H1 (cell line): ENCODE data around the gene BTBD16. TPM values are rescaled to one million over a fixed set of nuclear protein-coding genes. Genes with fewer than 3 reads are reported as not detected.

Experiments
- CTCF ChIA-PET: fragments of 300-600 bp; sonication (Branson Sonifier 250); formaldehyde crosslinking; loops from one replicate; lab custom pipeline; 2021; ENCODE audit not compliant: partially characterized antibody; lab: Charles Lee
- POLR2A ChIA-PET: fragments of 300-600 bp; sonication (Branson Sonifier 250); formaldehyde crosslinking; loops from one replicate; lab custom pipeline; 2021; ENCODE audit warnings: inconsistent platforms; ENCODE audit not compliant: partially characterized antibody; lab: Charles Lee
- DNase-seq, 2 experiments: peaks; one replicate each; pipeline versions ENCODE4 v3.0.0 to v3.0.0-alpha.2; 2010 to 2022; ENCODE audit warnings: low spot score in 2 of 2, low read depth in 1 of 2, mixed read lengths in 1 of 2
- FAIRE-seq: peaks from 2 replicates; lab custom pipeline; 2011; peaks lifted over from hg19 to GRCh38; lab: Jason Lieb, UNC
- H2AFZ ChIP-seq: 2 replicates; pipeline ENCODE4 v1.8.1; 2012; ENCODE audit warnings: low read length, inconsistent platforms
- H2AK5ac ChIP-seq: 2 replicates; pipeline ENCODE4 v1.6.1; 2013; ENCODE audit warnings: low read depth, low read length
- H2BK120ac ChIP-seq: replicated peaks from 2 replicates; pipeline ENCODE3; 2013; ENCODE audit warnings: low read depth, low read length, inconsistent platforms
- H2BK12ac ChIP-seq: 2 replicates; pipeline ENCODE4 v1.6.1; 2013; ENCODE audit warnings: low read depth, low read length
- H2BK15ac ChIP-seq: 2 replicates; pipeline ENCODE4 v1.6.1; 2013; ENCODE audit warnings: low read length
- H2BK20ac ChIP-seq: 2 replicates; pipeline ENCODE4 v1.6.1; 2013; ENCODE audit warnings: low read length
- H2BK5ac ChIP-seq: 2 replicates; pipeline ENCODE4 v1.6.1; 2013; ENCODE audit warnings: low read depth, low read length
- H3K14ac ChIP-seq: 2 replicates; pipeline ENCODE4 v1.6.1; 2013; ENCODE audit warnings: inconsistent platforms; ENCODE audit not compliant: insufficient read length
- H3K18ac ChIP-seq: 2 replicates; pipeline ENCODE4 v1.6.1; 2013; ENCODE audit warnings: low read length; ENCODE audit errors: extremely low read depth
- H3K23ac ChIP-seq: 2 replicates; pipeline ENCODE4 v1.6.1; 2013; ENCODE audit warnings: inconsistent platforms; ENCODE audit not compliant: insufficient read length
- H3K23me2 ChIP-seq: 2 replicates; pipeline ENCODE4 v1.6.1; 2013; ENCODE audit warnings: low read depth, low read length
- H3K27ac ChIP-seq: 2 replicates; pipeline ENCODE4 v1.6.1; 2011; ENCODE audit warnings: low read depth, low read length, inconsistent platforms
- H3K27me3 ChIP-seq, 4 experiments: replicated peaks in 1 of 4; 1 replicate in 1 of 4; 2 replicates in 3 of 4; pipeline versions ENCODE4 v1.6.1 to v1.8.1; 2011 to 2013; ENCODE audit warnings: low read length in 3 of 4, mild to moderate bottlenecking in 3 of 4, inconsistent platforms in 2 of 4, mixed read lengths in 2 of 4, moderate library complexity in 1 of 4; ENCODE audit not compliant: control insufficient read depth in 3 of 4, insufficient read depth in 3 of 4; ENCODE audit errors: extremely low read depth in 1 of 4
- H3K36me3 ChIP-seq, 4 experiments: 2 replicates each; pipeline versions ENCODE4 v1.6.1 to v1.8.1; 2011 to 2013; ENCODE audit warnings: mild to moderate bottlenecking in 4 of 4, low read length in 3 of 4, moderate library complexity in 2 of 4, control low read depth in 1 of 4, inconsistent platforms in 1 of 4; ENCODE audit not compliant: insufficient read depth in 4 of 4, control insufficient read depth in 2 of 4
- H3K4ac ChIP-seq: replicated peaks from 2 replicates; pipeline ENCODE3; 2013; ENCODE audit warnings: low read length, low read depth, mixed read lengths, inconsistent platforms; ENCODE audit not compliant: insufficient read length
- H3K4me1 ChIP-seq, 4 experiments: replicated peaks in 1 of 4; 1 replicate in 1 of 4; 2 replicates in 3 of 4; pipeline versions ENCODE4 v1.6.1 to v1.8.1; 2011 to 2013; ENCODE audit warnings: low read length in 3 of 4, inconsistent platforms in 2 of 4, mixed read lengths in 1 of 4; ENCODE audit not compliant: insufficient read depth in 4 of 4, control insufficient read depth in 3 of 4
- H3K4me2 ChIP-seq, 2 experiments: 2 replicates each; pipeline versions ENCODE4 v1.6.1 to v1.8.1; 2011 to 2013; ENCODE audit warnings: low read depth in 2 of 2, low read length in 2 of 2, control low read depth in 1 of 2, inconsistent platforms in 1 of 2, mild to moderate bottlenecking in 1 of 2; ENCODE audit not compliant: insufficient read depth in 1 of 2
- H3K4me3 ChIP-seq, 4 experiments: fragments of 200-600, 300-600 bp in 1 of 4; sonication (generic), shearing (Covaris generic), sonication (Bioruptor Twin) in 1 of 4; 2 replicates each; pipeline versions ENCODE4 v1.5.1 to v1.8.1; 2011 to 2016; ENCODE audit warnings: low read length in 4 of 4, low read depth in 3 of 4, control low read depth in 2 of 4, inconsistent platforms in 2 of 4, mild to moderate bottlenecking in 2 of 4, mixed read lengths in 1 of 4, moderate library complexity in 1 of 4; ENCODE audit not compliant: insufficient read depth in 2 of 4; ENCODE audit errors: extremely low read depth in 1 of 4
- H3K56ac ChIP-seq: replicated peaks from 2 replicates; pipeline ENCODE3; 2013; ENCODE audit warnings: low read depth, mild to moderate bottlenecking, mixed read lengths, low read length, inconsistent platforms; ENCODE audit not compliant: insufficient read length
- H3K79me1 ChIP-seq: 2 replicates; pipeline ENCODE4 v1.6.1; 2013; ENCODE audit warnings: low read depth, low read length, control low read depth
- H3K79me2 ChIP-seq, 2 experiments: 2 replicates each; pipeline versions ENCODE4 v1.6.1 to v1.8.1; 2012 to 2013; ENCODE audit warnings: low read length in 2 of 2, mild to moderate bottlenecking in 2 of 2, inconsistent platforms in 1 of 2; ENCODE audit not compliant: insufficient read depth in 2 of 2, control insufficient read depth in 1 of 2
- H3K9ac ChIP-seq, 4 experiments: replicated peaks in 1 of 4; 1 replicate in 1 of 4; 2 replicates in 3 of 4; pipeline versions ENCODE4 v1.6.1 to v1.8.1; 2011 to 2013; ENCODE audit warnings: low read depth in 3 of 4, low read length in 3 of 4, control low read depth in 2 of 4, mild to moderate bottlenecking in 2 of 4, moderate library complexity in 2 of 4, inconsistent platforms in 1 of 4; ENCODE audit errors: extremely low read depth in 1 of 4
- H3K9me3 ChIP-seq, 2 experiments: 2 replicates each; pipeline versions ENCODE4 v1.6.1 to v1.8.1; 2012 to 2013; ENCODE audit warnings: mild to moderate bottlenecking in 2 of 2, moderate library complexity in 2 of 2, control low read depth in 1 of 2, inconsistent platforms in 1 of 2, low read depth in 1 of 2, low read length in 1 of 2, mixed read lengths in 1 of 2; ENCODE audit not compliant: insufficient read depth in 2 of 2
- H4K20me1 ChIP-seq, 2 experiments: replicated peaks in 1 of 2; 2 replicates each; pipeline versions ENCODE3 to v1.8.1; 2011 to 2013; ENCODE audit warnings: inconsistent platforms in 2 of 2, low read length in 2 of 2, mild to moderate bottlenecking in 1 of 2; ENCODE audit not compliant: insufficient read depth in 2 of 2, control insufficient read depth in 1 of 2
- H4K5ac ChIP-seq: 2 replicates; pipeline ENCODE4 v1.6.1; 2013; ENCODE audit warnings: low read length, low read depth, mixed read lengths, inconsistent platforms; ENCODE audit not compliant: insufficient read length
- H4K8ac ChIP-seq: 2 replicates; pipeline ENCODE4 v1.8.0; 2013; ENCODE audit warnings: mild to moderate bottlenecking, moderate library complexity, low read length, inconsistent platforms; ENCODE audit not compliant: insufficient read depth; ENCODE audit errors: extremely low read depth
- H4K91ac ChIP-seq: replicated peaks from 2 replicates; pipeline ENCODE3; 2013; ENCODE audit warnings: low read length, mixed read lengths, inconsistent platforms; ENCODE audit not compliant: insufficient read length
- ATF3 ChIP-seq: IDR thresholded peaks from 2 replicates; pipeline ENCODE4 v1.6.1; 2011; ENCODE audit warnings: low read depth, mild to moderate bottlenecking, low read length; ENCODE audit not compliant: insufficient read depth
- SAP30 ChIP-seq: fragments of 300-600 bp; sonication (generic); IDR thresholded peaks from 2 replicates; pipeline ENCODE4 v1.7.1; 2012; ENCODE audit warnings: low read length, moderate library complexity, mild to moderate bottlenecking, inconsistent platforms; ENCODE audit not compliant: insufficient read depth, insufficient replicate concordance
- SIN3A ChIP-seq, 2 experiments: IDR thresholded peaks in 1 of 2; conservative IDR thresholded peaks in 1 of 2; 2 replicates each; pipeline ENCODE4 v1.6.1; 2011 to 2012; ENCODE audit warnings: low read length in 2 of 2, improper control_type of control experiment in 1 of 2, low read depth in 1 of 2, mild to moderate bottlenecking in 1 of 2
- SP4 ChIP-seq: IDR thresholded peaks from 2 replicates; pipeline ENCODE4 v1.6.1; 2012; ENCODE audit warnings: low read length, inconsistent platforms
- WGBS, 2 experiments: shearing (Covaris generic) in 1 of 2; methylation state at CpG; one replicate each; pipeline versions ENCODE4 v1.1.6 to v1.1.7; 2013 to 2015; ENCODE audit warnings: low lambda C conversion rate in 2 of 2, mixed read lengths in 2 of 2, inconsistent platforms in 1 of 2, low coverage in 1 of 2, missing lambda C conversion rate in 1 of 2; ENCODE audit not compliant: insufficient replicate concordance in 2 of 2, insufficient coverage in 1 of 2, insufficient read length in 1 of 2; ENCODE audit errors: extremely low coverage in 1 of 2, missing lambda C conversion rate in 1 of 2; 5-methylcytosine and 5-hydroxymethylcytosine counted together
- polyA plus RNA-seq, 7 experiments: library from polyadenylated mRNA; depleted of rRNA in 3 of 7; stranded (reverse) in 5 of 7; unstranded in 2 of 7; fragments of >200 nt in 5 of 7; fragments of 200-250 nt in 2 of 7; gene quantifications; 1 replicate in 5 of 7; 2 replicates in 1 of 7; 4 replicates in 1 of 7; pipeline versions ENCODE4 v1.2.1 to v1.2.3, GENCODE V29; 2011 to 2013; ENCODE audit warnings: missing spikeins in 2 of 7, mixed read lengths in 2 of 7
- total RNA-seq: library from RNA; stranded (reverse); fragmentation: NEBNext Ultra II Directional; extraction: Animal tissue kit (Norgen Biotek cat#: 25700); gene quantifications from 2 replicates; pipeline ENCODE4 v1.2.1, GENCODE V29; 2021

BTBD16 gene
- total and polyA plus RNA-seq, 2 of the 8 experiments (the other 6 are each of a cell fraction or from before 2014, with no cell fraction given), result 0.05 TPM; not detected in 1

GRCh38 chr10:122298206-122298597, 27.1 kb downstream of the BTBD16 start:
- Histone ChIP-seq H2BK120ac (no peak overlapping the region), H4K5ac (no peak overlapping the region), H3K4ac (no peak overlapping the region), H3K4me1 (peaks cover 0 to 3% (median 2%) of the 10 kb centered on the region in 4 experiments; a peak in 6 of 7 replicates), H2AFZ (no peak overlapping the region), H4K8ac (no peak overlapping the region), H2BK15ac (no peak overlapping the region), H4K91ac (no peak overlapping the region), H4K20me1 (no peaks in the 10 kb centered on the region), H3K4me2 (no peak overlapping the region), H2AK5ac (no peak overlapping the region), H3K27ac (no peak overlapping the region), H3K79me1 (no peaks in the 10 kb centered on the region), H3K14ac (no peak overlapping the region), H3K23ac (no peak overlapping the region), H3K9ac (no peak overlapping the region), H3K27me3 (no peaks in the 10 kb centered on the region), H2BK20ac (no peak overlapping the region), H2BK12ac (no peak overlapping the region), H3K4me3 (no peak overlapping the region), H3K79me2 (no peaks in the 10 kb centered on the region), H3K36me3 (no peaks in the 10 kb centered on the region), H3K18ac (no peak overlapping the region), H3K56ac (no peak overlapping the region), H3K9me3 (no peaks in the 10 kb centered on the region), H3K23me2 (no peaks in the 10 kb centered on the region), H2BK5ac (no peak overlapping the region)
- FAIRE-seq (no peak), DNase-seq (no peak)
- TF ChIP-seq SAP30 (no peak), SP4 (no peak), SIN3A (conservative IDR thresholded peaks at IDR 0.05 in 1 of 2, IDR thresholded peaks at IDR 0.05 in 1 of 2; ENCODE audit: low read depth in 1 of 2, low read length in 2 of 2) (no peak), ATF3 (no peak)
- ChIA-PET POLR2A (interaction anchor here (1.0 to 1.3 kb wide), 2 partner anchors 76 to 136 kb away, joined by 3 to 5 read pairs; partner anchors contain the start of gene PLEKHA1), CTCF (interaction anchor here (0.8 to 4.5 kb wide), 37 partner anchors 8 to 406 kb away, joined by 3 to 85 read pairs (median 5); partner anchors contain the start of genes ARMS2 and BTBD16)
- 94% methylated on average over 6 of the region's 6 CpGs; no CpG with 5 or more reads in 1 of the 2 experiments for WGBS, 2 experiments
